Suprapubic skin (tissue), 3 donors: ENCODE measurements around the gene KDM4B.

Source experiments
- EP300 ChIP-seq: sonication (generic); formaldehyde crosslinking; IDR thresholded peaks from one replicate; pipeline ENCODE4 v1.6.1; 2017; ENCODE audit warnings: antibody characterized with exemption
- POLR2A ChIP-seq, 2 donors: fragments of 450-650 bp; IDR thresholded peaks; one replicate each; pipeline ENCODE4 v1.6.1; 2017; ENCODE audit warnings: antibody characterized with exemption in 2 of 2, mild to moderate bottlenecking in 2 of 2, moderate library complexity in 2 of 2
- TF ChIP-seq, protein P1 (sequence below), 2 donors: fragments of 200-600 bp in 1 of 2; fragments of 450-650 bp in 1 of 2; sonication (generic) in 1 of 2; IDR thresholded peaks; one replicate each; pipeline ENCODE4 v1.5.1; 2016 to 2019; ENCODE audit warnings: antibody characterized with exemption in 2 of 2, mild to moderate bottlenecking in 1 of 2, moderate library complexity in 1 of 2

DNA sequence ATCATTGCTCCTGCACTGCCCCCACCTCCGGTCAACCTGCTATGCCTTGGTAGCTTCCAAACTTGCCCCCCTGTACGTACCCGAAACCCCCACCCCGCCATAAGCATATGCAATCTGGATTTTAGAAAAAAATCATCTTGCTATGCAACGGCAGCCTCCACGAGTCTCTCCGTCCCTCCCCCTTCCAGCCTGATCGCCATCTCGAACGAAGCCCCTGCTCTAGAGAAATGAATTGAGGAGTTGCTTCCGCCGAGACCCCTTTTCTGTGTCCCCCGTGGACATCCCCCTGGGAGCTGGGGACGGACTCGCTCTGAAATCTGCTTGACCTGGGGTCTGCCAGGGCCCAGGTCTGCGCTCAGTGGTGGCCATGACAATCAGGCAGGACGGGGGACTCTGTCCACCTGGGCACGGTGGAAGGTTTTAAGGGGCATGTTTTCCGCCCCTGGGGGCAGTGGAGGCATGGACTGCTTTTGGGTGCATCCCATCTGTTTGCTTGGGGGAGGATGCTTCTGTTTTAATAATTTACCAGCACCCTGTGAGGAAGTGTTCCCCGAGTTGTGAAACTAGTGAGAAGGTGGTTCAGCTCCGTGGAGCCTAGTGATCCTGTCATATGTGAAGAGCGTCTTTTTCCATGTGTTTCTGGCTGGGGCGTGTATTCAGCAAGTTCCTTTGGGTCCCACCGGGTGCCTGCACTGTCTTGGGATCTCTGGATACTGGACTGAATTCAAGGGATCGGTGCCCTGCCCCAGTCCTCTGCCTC, 1.0 kb downstream of the KDM4B start:
- TF ChIP-seq, protein P1, sequence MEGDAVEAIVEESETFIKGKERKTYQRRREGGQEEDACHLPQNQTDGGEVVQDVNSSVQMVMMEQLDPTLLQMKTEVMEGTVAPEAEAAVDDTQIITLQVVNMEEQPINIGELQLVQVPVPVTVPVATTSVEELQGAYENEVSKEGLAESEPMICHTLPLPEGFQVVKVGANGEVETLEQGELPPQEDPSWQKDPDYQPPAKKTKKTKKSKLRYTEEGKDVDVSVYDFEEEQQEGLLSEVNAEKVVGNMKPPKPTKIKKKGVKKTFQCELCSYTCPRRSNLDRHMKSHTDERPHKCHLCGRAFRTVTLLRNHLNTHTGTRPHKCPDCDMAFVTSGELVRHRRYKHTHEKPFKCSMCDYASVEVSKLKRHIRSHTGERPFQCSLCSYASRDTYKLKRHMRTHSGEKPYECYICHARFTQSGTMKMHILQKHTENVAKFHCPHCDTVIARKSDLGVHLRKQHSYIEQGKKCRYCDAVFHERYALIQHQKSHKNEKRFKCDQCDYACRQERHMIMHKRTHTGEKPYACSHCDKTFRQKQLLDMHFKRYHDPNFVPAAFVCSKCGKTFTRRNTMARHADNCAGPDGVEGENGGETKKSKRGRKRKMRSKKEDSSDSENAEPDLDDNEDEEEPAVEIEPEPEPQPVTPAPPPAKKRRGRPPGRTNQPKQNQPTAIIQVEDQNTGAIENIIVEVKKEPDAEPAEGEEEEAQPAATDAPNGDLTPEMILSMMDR (IDR thresholded peaks at IDR 0.05) = no peak
- TF ChIP-seq EP300 = no peak
- no peak for TF ChIP-seq POLR2A (IDR thresholded peaks at IDR 0.05)
